ENCODE data around the gene HLA-DPA1.
A peak's percentile ranks its signal among the peaks of the same experiment; 100 is the strongest.
"Not testable (repeated sequence)": the region's sequence is repeated elsewhere in the genome, so short reads cannot be mapped to it uniquely, and the experiment has no call there.

HLA-DPA1 gene

GRCh38 chr6:33103776-33104175 lies 30.3 kb upstream of the HLA-DPA1 start:
- Mint-ChIP-seq H3K4me1 (peaks cover 10% of the 10 kb centered on the region), H3K36me3 (no peaks in the 10 kb centered on the region), H3K9me3 (peaks cover 14% of the 10 kb centered on the region), H3K27ac (no peak overlapping the region), H3K4me3 (no peak overlapping the region)
- DNase-seq (ENCODE audit: low spot score in 2 of 2) (peak in 1 of 2 donors; percentile 40), ATAC-seq (no peak)

- peaks cover 25% of the 10 kb centered on the region for H3K9me3 Mint-ChIP-seq
Observed at GRCh38 chr6:33101121-33101737, 27.8 kb upstream of the HLA-DPA1 start.

GRCh38 chr6:33095681-33096080 lies 22.2 kb upstream of the HLA-DPA1 start:
- peaks cover 6% of the 10 kb centered on the region for H3K4me1 Mint-ChIP-seq
- no peak overlapping the region for H3K4me3 Mint-ChIP-seq
- ATAC-seq = no peak
- H3K9me3 Mint-ChIP-seq = peaks cover 22% of the 10 kb centered on the region
- peak in 1 of 2 donors; percentile 32 for DNase-seq (ENCODE audit: low spot score in 2 of 2)
- H3K36me3 Mint-ChIP-seq = peaks cover 4% of the 10 kb centered on the region
- no peak overlapping the region for H3K27ac Mint-ChIP-seq

More at GRCh38 chr6:33101121-33101737, 27.8 kb upstream of the HLA-DPA1 start:
- peak in 1 of 2 donors; percentile 40 for DNase-seq (ENCODE audit: low spot score in 2 of 2)
- not testable (repeated sequence) for H3K36me3 Mint-ChIP-seq, H3K4me3 Mint-ChIP-seq, H3K27ac Mint-ChIP-seq, ATAC-seq
- H3K4me1 Mint-ChIP-seq = peaks cover 10% of the 10 kb centered on the region

GRCh38 chr6:33093855-33094254 lies 20.4 kb upstream of the HLA-DPA1 start:
- H3K4me3 Mint-ChIP-seq = no peak overlapping the region
- peaks cover 4% of the 10 kb centered on the region for H3K36me3 Mint-ChIP-seq
- DNase-seq (ENCODE audit: low spot score in 2 of 2) (no peak), ATAC-seq (no peak)
- peaks cover 11% of the 10 kb centered on the region for H3K9me3 Mint-ChIP-seq
- H3K4me1 Mint-ChIP-seq = peaks cover 6% of the 10 kb centered on the region
- no peak overlapping the region for H3K27ac Mint-ChIP-seq

- no peak overlapping the region for H3K27ac Mint-ChIP-seq
- ATAC-seq = no peak
- no peak overlapping the region for H3K4me3 Mint-ChIP-seq
- peaks cover 13% of the 10 kb centered on the region for H3K36me3 Mint-ChIP-seq
- peak in 1 of 2 donors; percentile 44 for DNase-seq (ENCODE audit: low spot score in 2 of 2)
- peaks cover 6% of the 10 kb centered on the region for H3K4me1 Mint-ChIP-seq
- peaks cover under 1% of the 10 kb centered on the region for H3K9me3 Mint-ChIP-seq
Observed at GRCh38 chr6:33092385-33092784, 18.9 kb upstream of the HLA-DPA1 start.

- peaks cover 6% of the 10 kb centered on the region for H3K4me1 Mint-ChIP-seq
- H3K4me3 Mint-ChIP-seq = no peak overlapping the region
- peak in 1 of 2 donors; percentile 84 for DNase-seq (ENCODE audit: low spot score in 2 of 2)
- peaks cover 17% of the 10 kb centered on the region for H3K36me3 Mint-ChIP-seq
- ATAC-seq = peak; percentile 81
- no peaks in the 10 kb centered on the region for H3K9me3 Mint-ChIP-seq
- H3K27ac Mint-ChIP-seq = no peak overlapping the region
Observed at GRCh38 chr6:33091957-33092356, 18.5 kb upstream of the HLA-DPA1 start.

GRCh38 chr6:33088931-33089620 lies 15.6 kb upstream of the HLA-DPA1 start:
- ATAC-seq (no peak), DNase-seq (ENCODE audit: low spot score in 2 of 2) (peak in 1 of 2 donors; percentile 42)
- H3K36me3 Mint-ChIP-seq = peaks cover 46% of the 10 kb centered on the region
- peak overlapping the region; percentile 57 for H3K27ac Mint-ChIP-seq
- no peaks in the 10 kb centered on the region for H3K9me3 Mint-ChIP-seq
- H3K4me3 Mint-ChIP-seq = no peak overlapping the region
- H3K4me1 Mint-ChIP-seq = peaks cover 6% of the 10 kb centered on the region

GRCh38 chr6:33088258-33088930 lies 14.9 kb upstream of the HLA-DPA1 start:
- DNase-seq (ENCODE audit: low spot score in 2 of 2) (no peak), ATAC-seq (no peak)
- Mint-ChIP-seq H3K36me3 (peaks cover 53% of the 10 kb centered on the region), H3K27ac (peak overlapping the region; percentile 57), H3K4me1 (peaks cover 6% of the 10 kb centered on the region), H3K9me3 (no peaks in the 10 kb centered on the region), H3K4me3 (no peak overlapping the region)

GRCh38 chr6:33085627-33086026 lies 12.2 kb upstream of the HLA-DPA1 start:
- Mint-ChIP-seq H3K4me3 (no peak overlapping the region), H3K9me3 (no peaks in the 10 kb centered on the region), H3K4me1 (peaks cover 27% of the 10 kb centered on the region), H3K36me3 (peaks cover 60% of the 10 kb centered on the region), H3K27ac (no peak overlapping the region)
- no peak for ATAC-seq
- DNase-seq (ENCODE audit: low spot score in 2 of 2) = no peak

- DNase-seq (ENCODE audit: low spot score in 2 of 2) (no peak), ATAC-seq (peak; percentile 81)
- H3K9me3 Mint-ChIP-seq = no peaks in the 10 kb centered on the region
- H3K4me3 Mint-ChIP-seq = no peak overlapping the region
- peak overlapping the region; percentile 89 for H3K27ac Mint-ChIP-seq
- H3K4me1 Mint-ChIP-seq = peaks cover 56% of the 10 kb centered on the region
- H3K36me3 Mint-ChIP-seq = peaks cover 68% of the 10 kb centered on the region
Observed at GRCh38 chr6:33082702-33083101, 9.3 kb upstream of the HLA-DPA1 start.

- Mint-ChIP-seq H3K4me1 (peaks cover 68% of the 10 kb centered on the region), H3K4me3 (peak overlapping the region; percentile 42), H3K27ac (peak overlapping the region; percentile 89), H3K9me3 (no peaks in the 10 kb centered on the region), H3K36me3 (peaks cover 54% of the 10 kb centered on the region)
- ATAC-seq (no peak), DNase-seq (ENCODE audit: low spot score in 2 of 2) (no peak)
Observed at GRCh38 chr6:33081098-33081824, 7.8 kb upstream of the HLA-DPA1 start.

GRCh38 chr6:33080127-33081089 lies 7.0 kb upstream of the HLA-DPA1 start:
- H3K4me3 Mint-ChIP-seq = peak overlapping the region; percentile 42
- peaks cover 73% of the 10 kb centered on the region for H3K4me1 Mint-ChIP-seq
- ATAC-seq = no peak
- H3K27ac Mint-ChIP-seq = peak overlapping the region; percentile 89
- H3K9me3 Mint-ChIP-seq = no peaks in the 10 kb centered on the region
- DNase-seq (ENCODE audit: low spot score in 2 of 2) = no peak
- H3K36me3 Mint-ChIP-seq = peaks cover 45% of the 10 kb centered on the region

GRCh38 chr6:33079580-33079979 lies 6.1 kb upstream of the HLA-DPA1 start:
- Mint-ChIP-seq H3K9me3 (no peaks in the 10 kb centered on the region), H3K4me3 (peak overlapping the region; percentile 42), H3K4me1 (peaks cover 78% of the 10 kb centered on the region), H3K27ac (peak overlapping the region; percentile 89), H3K36me3 (peaks cover 37% of the 10 kb centered on the region)
- no peak for DNase-seq (ENCODE audit: low spot score in 2 of 2)
- no peak for ATAC-seq

GRCh38 chr6:33078919-33079521 lies 5.6 kb upstream of the HLA-DPA1 start:
- DNase-seq (ENCODE audit: low spot score in 2 of 2) (no peak), ATAC-seq (no peak)
- H3K36me3 Mint-ChIP-seq = peaks cover 31% of the 10 kb centered on the region
- peak overlapping the region; percentile 89 for H3K27ac Mint-ChIP-seq
- H3K4me3 Mint-ChIP-seq = no peak overlapping the region
- no peaks in the 10 kb centered on the region for H3K9me3 Mint-ChIP-seq
- peaks cover 78% of the 10 kb centered on the region for H3K4me1 Mint-ChIP-seq
